ENCODE data around the gene NEGR1.

NEGR1 gene

DNA sequence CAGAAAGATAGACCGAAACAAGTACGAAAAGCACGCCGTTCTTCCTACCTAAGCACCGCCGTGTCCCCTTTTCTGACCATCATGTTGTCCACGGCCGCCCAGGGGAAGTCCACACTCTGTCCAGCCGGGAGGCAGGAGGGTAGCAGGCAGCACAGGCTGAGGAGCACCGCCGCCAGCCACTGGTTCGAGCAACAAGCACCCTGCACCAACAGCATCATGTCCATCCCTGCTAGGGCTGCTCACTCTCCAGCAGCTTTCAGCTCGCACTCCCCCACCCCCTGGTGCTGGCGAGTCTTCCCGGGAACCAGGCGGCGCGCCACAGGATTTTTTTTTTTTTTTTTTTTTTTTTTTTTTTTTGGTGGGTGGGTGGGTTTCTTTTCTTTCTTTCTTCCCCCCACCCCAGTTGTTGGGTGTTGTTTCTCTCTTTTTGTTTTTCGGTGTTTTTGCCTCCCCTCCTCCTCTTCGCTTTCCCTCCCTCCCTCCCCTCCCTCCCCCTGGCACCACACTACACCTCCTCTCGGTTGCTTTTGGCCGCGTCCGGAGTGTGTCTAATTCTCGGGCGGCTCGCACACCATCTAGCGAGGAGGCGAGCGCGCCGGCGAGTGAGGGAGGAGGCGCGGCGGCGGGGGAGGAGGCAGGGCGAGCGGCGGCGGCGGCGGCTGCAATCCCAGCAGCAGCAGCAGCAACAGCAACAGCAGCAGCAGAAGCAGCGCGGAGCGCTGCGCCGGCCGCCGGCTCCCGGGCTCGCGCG, at the start of gene NEGR1:
TSS of gene NEGR1 (minus strand) at position 269 of the 751 bp plus-strand sequence.
- peak within 1 kb of the TSS; percentile 76 for H3K27ac ChIP-seq (ENCODE audit: low read length)

DNA sequence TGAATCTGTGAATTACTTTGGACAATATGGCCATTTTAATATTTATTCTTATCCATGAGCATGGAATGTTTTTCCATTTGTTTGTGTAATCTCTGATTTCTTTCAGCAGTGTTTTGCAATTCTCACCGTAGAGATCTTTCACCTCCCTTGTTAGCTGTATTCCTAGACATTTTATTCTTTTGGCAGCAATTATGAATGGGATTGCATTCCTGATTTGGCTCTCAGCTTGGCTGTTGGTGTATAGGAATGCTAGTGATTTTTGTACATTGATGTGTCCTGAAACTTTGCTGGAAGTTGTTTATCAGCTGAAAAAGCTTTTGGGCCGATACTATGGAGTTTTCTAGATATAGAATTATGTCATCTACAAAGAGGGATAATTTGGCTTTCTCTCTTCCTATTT, 44.2 kb upstream of the NEGR1 start:
- Histone ChIP-seq H3K4me3 (ENCODE audit: low read length) (no peak overlapping the region), H3K27ac (ENCODE audit: low read length) (no peak overlapping the region), H3K9me3 (ENCODE audit: insufficient read depth, low read depth, low read length) (no peaks in the 10 kb centered on the region), H3K27me3 (ENCODE audit: insufficient read depth, low read length) (no peaks in the 10 kb centered on the region), H3K9ac (ENCODE audit: low read depth, low read length) (no peak overlapping the region), H3K4me1 (ENCODE audit: insufficient read depth, low read length) (no peaks in the 10 kb centered on the region), H3K36me3 (ENCODE audit: insufficient read depth, low read depth, low read length) (no peaks in the 10 kb centered on the region)

More for the DNA sequence above, at the start of gene NEGR1:
- Histone ChIP-seq H3K27me3 (ENCODE audit: insufficient read depth, low read length) (peaks cover 46% of the 10 kb centered on the region), H3K9me3 (ENCODE audit: insufficient read depth, low read depth, low read length) (no peaks in the 10 kb centered on the region), H3K9ac (ENCODE audit: low read depth, low read length) (peak within 1 kb of the TSS; percentile 87; the same call in 1 of the 2 replicates), H3K4me3 (ENCODE audit: low read length) (peak within 1 kb of the TSS; percentile 82), H3K4me1 (ENCODE audit: insufficient read depth, low read length) (peaks cover 7% of the 10 kb centered on the region; the same call in 1 of the 2 replicates), H3K36me3 (ENCODE audit: insufficient read depth, low read depth, low read length) (no peaks in the 10 kb centered on the region)

DNA sequence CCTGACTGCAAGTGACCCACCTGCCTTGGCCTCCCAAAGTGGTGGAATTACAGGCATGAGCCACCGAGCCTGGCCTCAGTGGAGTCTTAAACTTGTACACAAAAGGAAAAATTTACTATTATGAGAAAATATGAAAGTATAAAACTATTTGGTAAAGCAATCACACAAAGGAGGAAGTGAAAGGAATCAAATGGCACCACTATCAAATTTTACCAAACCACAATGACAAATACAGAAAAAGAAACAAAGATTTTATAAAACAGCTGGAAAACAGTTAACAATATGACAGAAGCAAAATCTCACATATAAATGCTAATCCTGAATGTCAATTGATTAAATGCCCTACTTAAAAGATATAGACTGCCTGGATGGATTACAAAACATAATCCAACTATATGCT, 42.1 kb upstream of the NEGR1 start:
- Histone ChIP-seq H3K4me1 (ENCODE audit: insufficient read depth, low read length) (no peaks in the 10 kb centered on the region), H3K36me3 (ENCODE audit: insufficient read depth, low read depth, low read length) (no peaks in the 10 kb centered on the region), H3K4me3 (ENCODE audit: low read length) (no peak overlapping the region), H3K9ac (ENCODE audit: low read depth, low read length) (no peak overlapping the region), H3K27ac (ENCODE audit: low read length) (no peak overlapping the region), H3K9me3 (ENCODE audit: insufficient read depth, low read depth, low read length) (no peaks in the 10 kb centered on the region), H3K27me3 (ENCODE audit: insufficient read depth, low read length) (no peaks in the 10 kb centered on the region)

DNA sequence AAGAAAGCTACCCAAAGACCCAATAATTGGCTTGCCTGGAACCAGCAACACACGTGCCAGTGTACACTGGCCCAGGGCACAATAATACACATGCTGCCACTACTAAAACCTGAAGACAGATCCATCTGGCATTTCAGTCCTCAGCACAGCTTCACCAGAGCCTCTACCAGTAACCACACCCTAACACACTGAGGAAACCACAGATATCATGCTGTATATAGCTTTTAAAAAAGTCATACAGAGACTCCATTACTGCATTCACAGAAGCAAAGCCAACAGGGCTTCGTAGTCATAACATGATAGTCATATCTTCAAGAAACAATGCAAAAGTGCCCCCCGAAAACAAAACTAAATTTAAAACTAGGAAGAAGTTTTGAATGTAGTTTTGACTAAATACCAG, 40.6 kb upstream of the NEGR1 start:
- Histone ChIP-seq H3K4me1 (ENCODE audit: insufficient read depth, low read length) (no peaks in the 10 kb centered on the region), H3K4me3 (ENCODE audit: low read length) (no peak overlapping the region), H3K27ac (ENCODE audit: low read length) (no peak overlapping the region), H3K9me3 (ENCODE audit: insufficient read depth, low read depth, low read length) (no peaks in the 10 kb centered on the region), H3K36me3 (ENCODE audit: insufficient read depth, low read depth, low read length) (no peaks in the 10 kb centered on the region), H3K9ac (ENCODE audit: low read depth, low read length) (no peak overlapping the region), H3K27me3 (ENCODE audit: insufficient read depth, low read length) (no peaks in the 10 kb centered on the region)

DNA sequence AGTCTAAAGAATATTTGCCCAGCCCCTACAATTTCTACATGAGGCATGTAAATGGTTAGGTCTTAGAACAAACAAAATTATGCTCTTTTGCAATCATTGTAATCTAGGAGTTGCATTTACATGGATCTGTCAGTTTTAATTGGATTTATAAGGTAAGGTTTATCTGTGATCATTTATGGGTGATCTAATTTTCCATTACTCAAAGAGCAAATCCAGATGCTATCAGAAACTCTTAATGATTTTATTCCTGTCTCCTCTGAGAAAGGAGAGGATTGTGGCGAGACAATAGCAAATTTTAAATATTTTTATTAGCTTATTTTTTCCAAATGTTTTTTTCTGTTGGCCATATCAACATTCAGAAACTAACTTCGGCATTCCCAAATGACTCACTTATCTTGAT, 14.2 kb upstream of the NEGR1 start:
- H3K4me3 ChIP-seq (ENCODE audit: low read length) = no peak overlapping the region

DNA sequence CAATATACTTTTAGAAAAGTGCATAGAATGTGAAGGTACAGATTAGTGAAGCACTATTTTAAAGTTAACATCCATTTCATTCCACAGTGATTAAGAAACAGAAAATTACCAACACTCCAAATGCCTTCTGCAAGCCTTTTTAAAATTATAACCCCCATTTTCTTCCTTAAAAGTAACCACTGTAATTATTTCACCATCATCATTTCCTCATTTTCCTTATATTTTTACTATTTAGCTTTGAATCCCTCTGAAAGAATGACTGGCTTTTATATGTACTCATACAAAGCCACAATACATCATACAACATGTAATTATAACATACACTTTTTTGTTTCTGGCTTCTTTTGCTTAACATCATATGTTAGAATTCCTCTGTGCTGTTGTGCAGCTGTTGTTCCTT, 6.5 kb upstream of the NEGR1 start:
- Histone ChIP-seq H3K9me3 (ENCODE audit: insufficient read depth, low read depth, low read length) (no peaks in the 10 kb centered on the region), H3K4me3 (ENCODE audit: low read length) (no peak overlapping the region), H3K27ac (ENCODE audit: low read length) (no peak overlapping the region), H3K36me3 (ENCODE audit: insufficient read depth, low read depth, low read length) (no peaks in the 10 kb centered on the region), H3K27me3 (ENCODE audit: insufficient read depth, low read length) (peaks cover 21% of the 10 kb centered on the region), H3K9ac (ENCODE audit: low read depth, low read length) (no peak overlapping the region), H3K4me1 (ENCODE audit: insufficient read depth, low read length) (peaks cover 7% of the 10 kb centered on the region; the same call in 1 of the 2 replicates)

More for the DNA sequence above, 14.2 kb upstream of the NEGR1 start:
- Histone ChIP-seq H3K9ac (ENCODE audit: low read depth, low read length) (no peak overlapping the region), H3K36me3 (ENCODE audit: insufficient read depth, low read depth, low read length) (no peaks in the 10 kb centered on the region), H3K27me3 (ENCODE audit: insufficient read depth, low read length) (no peaks in the 10 kb centered on the region), H3K27ac (ENCODE audit: low read length) (no peak overlapping the region), H3K4me1 (ENCODE audit: insufficient read depth, low read length) (peaks cover 5% of the 10 kb centered on the region; the same call in 1 of the 2 replicates), H3K9me3 (ENCODE audit: insufficient read depth, low read depth, low read length) (no peaks in the 10 kb centered on the region)

DNA sequence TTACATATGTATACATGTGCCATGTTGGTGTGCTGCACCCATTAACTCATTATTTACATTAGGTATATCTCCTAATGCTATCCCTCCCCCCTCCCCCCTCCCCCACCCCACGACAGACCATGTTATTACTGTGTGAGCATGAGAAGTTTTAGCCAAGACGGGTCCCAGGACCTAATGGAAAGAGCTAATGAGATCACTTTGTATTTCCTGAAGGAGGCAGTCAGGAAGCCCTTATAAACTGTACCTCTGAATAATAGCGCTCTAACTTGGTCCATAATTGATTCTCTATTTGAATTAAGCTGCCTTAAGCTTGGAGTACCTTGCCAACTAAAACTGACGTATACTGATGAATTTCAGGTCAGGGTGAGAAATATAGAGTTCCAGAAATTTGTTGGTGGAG, 4.1 kb upstream of the NEGR1 start:
- H3K27ac ChIP-seq (ENCODE audit: low read length) = no peak overlapping the region
- no peak overlapping the region for H3K9ac ChIP-seq (ENCODE audit: low read depth, low read length)
- H3K36me3 ChIP-seq (ENCODE audit: insufficient read depth, low read depth, low read length) = no peaks in the 10 kb centered on the region
- peaks cover 7% of the 10 kb centered on the region; the same call in 1 of the 2 replicates for H3K4me1 ChIP-seq (ENCODE audit: insufficient read depth, low read length)
- no peaks in the 10 kb centered on the region for H3K9me3 ChIP-seq (ENCODE audit: insufficient read depth, low read depth, low read length)
- H3K27me3 ChIP-seq (ENCODE audit: insufficient read depth, low read length) = peaks cover 31% of the 10 kb centered on the region
- no peak overlapping the region for H3K4me3 ChIP-seq (ENCODE audit: low read length)

DNA sequence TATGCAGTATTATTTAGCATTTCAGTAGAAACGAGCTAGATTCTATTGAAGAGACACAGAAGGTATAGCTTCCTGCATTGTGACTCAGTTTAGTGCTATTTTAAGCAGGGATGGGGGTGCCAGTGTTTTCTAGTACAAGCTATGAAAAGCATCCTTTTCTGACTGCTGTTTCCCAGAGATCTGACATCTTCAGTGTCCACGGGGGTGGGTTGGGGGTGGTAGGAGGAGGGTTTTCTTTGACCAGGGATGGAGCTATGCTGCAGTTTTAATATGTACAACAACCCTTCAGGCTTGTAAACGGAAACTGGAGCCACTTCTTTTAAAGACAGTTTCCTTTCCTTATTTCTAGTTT, 2.7 kb upstream of the NEGR1 start:
- H3K9me3 ChIP-seq (ENCODE audit: insufficient read depth, low read depth, low read length) = no peaks in the 10 kb centered on the region
- no peak overlapping the region for H3K27ac ChIP-seq (ENCODE audit: low read length)
- H3K4me3 ChIP-seq (ENCODE audit: low read length) = peak overlapping the region; percentile 82
- H3K27me3 ChIP-seq (ENCODE audit: insufficient read depth, low read length) = peaks cover 44% of the 10 kb centered on the region
- H3K9ac ChIP-seq (ENCODE audit: low read depth, low read length) = peak overlapping the region; percentile 87; the same call in 1 of the 2 replicates
- no peaks in the 10 kb centered on the region for H3K36me3 ChIP-seq (ENCODE audit: insufficient read depth, low read depth, low read length)
- peaks cover 7% of the 10 kb centered on the region; the same call in 1 of the 2 replicates for H3K4me1 ChIP-seq (ENCODE audit: insufficient read depth, low read length)

DNA sequence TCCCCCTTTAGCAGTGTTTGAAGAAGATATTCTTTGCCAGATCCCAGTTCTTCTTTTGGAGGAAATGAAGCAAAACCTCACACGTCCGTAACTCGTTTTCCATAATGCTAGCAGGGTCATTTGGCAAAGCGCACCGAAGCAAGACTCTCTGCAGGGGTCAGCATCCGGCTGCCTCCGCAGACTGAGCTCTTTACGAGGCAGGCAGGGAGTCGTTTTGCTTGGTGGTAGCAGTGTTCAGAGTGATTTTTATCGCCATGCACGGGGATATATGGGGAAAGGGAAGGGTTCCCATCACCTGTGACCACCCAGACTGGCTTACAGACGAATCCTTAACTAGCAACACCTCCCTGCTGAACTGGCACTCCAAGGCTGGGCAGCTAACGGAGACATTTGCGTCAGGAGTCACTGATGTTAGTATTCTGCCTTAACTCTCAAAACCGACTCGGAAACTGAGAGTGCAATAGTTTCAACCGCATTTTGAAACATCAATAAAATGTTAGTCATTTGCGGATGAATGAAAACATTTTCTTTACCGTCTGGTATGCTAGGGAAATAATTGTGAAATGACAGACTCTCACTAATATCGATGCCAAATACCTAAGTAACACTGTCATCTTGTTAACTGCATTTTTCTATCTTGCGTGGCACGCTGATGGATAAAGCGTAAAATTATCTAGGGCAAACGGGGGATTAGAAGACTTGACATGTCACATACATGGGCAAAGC, 2.2 kb upstream of the NEGR1 start:
- Histone ChIP-seq H3K27ac (ENCODE audit: low read length) (peak overlapping the region; percentile 76), H3K9me3 (ENCODE audit: insufficient read depth, low read depth, low read length) (no peaks in the 10 kb centered on the region), H3K9ac (ENCODE audit: low read depth, low read length) (peak overlapping the region; percentile 87; the same call in 1 of the 2 replicates), H3K4me3 (ENCODE audit: low read length) (peak overlapping the region; percentile 82), H3K27me3 (ENCODE audit: insufficient read depth, low read length) (peaks cover 46% of the 10 kb centered on the region), H3K36me3 (ENCODE audit: insufficient read depth, low read depth, low read length) (no peaks in the 10 kb centered on the region), H3K4me1 (ENCODE audit: insufficient read depth, low read length) (peaks cover 7% of the 10 kb centered on the region; the same call in 1 of the 2 replicates)

DNA sequence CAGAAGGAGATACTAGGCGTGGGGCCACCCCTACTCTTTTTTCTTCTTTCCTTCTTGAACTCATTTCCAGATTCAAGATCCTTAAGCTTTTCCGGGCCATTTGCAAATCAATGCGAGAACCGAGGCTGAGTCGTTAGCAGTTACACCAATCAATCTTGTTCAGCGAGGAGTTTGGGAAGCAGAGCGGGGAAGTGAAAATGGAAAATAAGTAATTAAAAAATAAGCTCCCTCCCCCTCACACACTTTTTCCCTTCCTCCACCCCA, 1.7 kb upstream of the NEGR1 start:
- Histone ChIP-seq H3K4me1 (ENCODE audit: insufficient read depth, low read length) (peaks cover 7% of the 10 kb centered on the region; the same call in 1 of the 2 replicates), H3K36me3 (ENCODE audit: insufficient read depth, low read depth, low read length) (no peaks in the 10 kb centered on the region), H3K27ac (ENCODE audit: low read length) (peak overlapping the region; percentile 76), H3K27me3 (ENCODE audit: insufficient read depth, low read length) (peaks cover 46% of the 10 kb centered on the region), H3K4me3 (ENCODE audit: low read length) (peak overlapping the region; percentile 82), H3K9ac (ENCODE audit: low read depth, low read length) (peak overlapping the region; percentile 87; the same call in 1 of the 2 replicates), H3K9me3 (ENCODE audit: insufficient read depth, low read depth, low read length) (no peaks in the 10 kb centered on the region)

DNA sequence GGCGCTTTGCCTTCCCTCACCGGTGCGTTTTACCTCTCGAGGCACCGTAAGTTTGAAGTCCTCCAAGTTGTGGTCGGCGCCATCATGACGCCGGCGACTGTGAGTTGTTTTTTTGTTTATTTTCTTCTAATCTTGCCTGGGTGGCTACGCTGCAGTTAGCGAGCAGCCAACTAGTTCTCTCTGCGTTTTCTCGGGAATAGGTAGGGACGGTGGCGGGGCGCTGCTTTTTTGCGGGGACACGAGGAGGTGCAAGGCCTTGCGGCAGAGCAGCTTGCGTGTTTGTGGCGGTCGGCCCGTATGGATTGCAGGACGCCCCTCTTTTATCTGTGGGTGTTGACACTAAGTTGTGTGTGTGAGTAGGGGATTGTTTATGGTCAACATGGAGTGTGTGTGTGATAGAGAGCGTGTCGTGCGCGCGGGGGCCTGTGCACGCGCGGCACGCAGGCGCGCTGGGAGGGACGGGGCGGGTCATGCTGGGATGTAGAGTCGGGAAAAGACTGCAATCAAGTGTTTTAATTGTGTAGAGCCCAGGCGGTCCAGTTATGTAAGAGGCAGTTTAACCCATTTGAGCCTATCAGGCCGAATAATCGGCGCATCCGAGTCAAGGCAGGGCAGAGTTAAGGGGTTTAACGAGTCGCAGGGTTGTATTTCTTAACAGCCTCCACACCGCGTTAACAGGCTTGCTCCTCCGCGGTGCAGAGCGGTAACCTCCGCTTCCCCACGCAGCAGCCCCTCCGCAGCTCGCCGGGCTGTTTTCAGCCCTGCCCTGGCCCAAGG, 1.2 kb upstream of the NEGR1 start:
- Histone ChIP-seq H3K36me3 (ENCODE audit: insufficient read depth, low read depth, low read length) (no peaks in the 10 kb centered on the region), H3K9ac (ENCODE audit: low read depth, low read length) (peak overlapping the region; percentile 87; the same call in 1 of the 2 replicates), H3K4me3 (ENCODE audit: low read length) (peak overlapping the region; percentile 82), H3K9me3 (ENCODE audit: insufficient read depth, low read depth, low read length) (no peaks in the 10 kb centered on the region), H3K27ac (ENCODE audit: low read length) (peak overlapping the region; percentile 76), H3K27me3 (ENCODE audit: insufficient read depth, low read length) (peaks cover 46% of the 10 kb centered on the region), H3K4me1 (ENCODE audit: insufficient read depth, low read length) (peaks cover 7% of the 10 kb centered on the region; the same call in 1 of the 2 replicates)

Data from iPS-20b (cell line).